ENCODE measurements around the gene NCAPD3. TPM values are rescaled to one million over a fixed set of nuclear protein-coding genes. Genes with fewer than 3 reads are reported as not detected.
A peak's percentile ranks its signal among the peaks of the same experiment; 100 is the strongest.

NCAPD3 gene, protein sequence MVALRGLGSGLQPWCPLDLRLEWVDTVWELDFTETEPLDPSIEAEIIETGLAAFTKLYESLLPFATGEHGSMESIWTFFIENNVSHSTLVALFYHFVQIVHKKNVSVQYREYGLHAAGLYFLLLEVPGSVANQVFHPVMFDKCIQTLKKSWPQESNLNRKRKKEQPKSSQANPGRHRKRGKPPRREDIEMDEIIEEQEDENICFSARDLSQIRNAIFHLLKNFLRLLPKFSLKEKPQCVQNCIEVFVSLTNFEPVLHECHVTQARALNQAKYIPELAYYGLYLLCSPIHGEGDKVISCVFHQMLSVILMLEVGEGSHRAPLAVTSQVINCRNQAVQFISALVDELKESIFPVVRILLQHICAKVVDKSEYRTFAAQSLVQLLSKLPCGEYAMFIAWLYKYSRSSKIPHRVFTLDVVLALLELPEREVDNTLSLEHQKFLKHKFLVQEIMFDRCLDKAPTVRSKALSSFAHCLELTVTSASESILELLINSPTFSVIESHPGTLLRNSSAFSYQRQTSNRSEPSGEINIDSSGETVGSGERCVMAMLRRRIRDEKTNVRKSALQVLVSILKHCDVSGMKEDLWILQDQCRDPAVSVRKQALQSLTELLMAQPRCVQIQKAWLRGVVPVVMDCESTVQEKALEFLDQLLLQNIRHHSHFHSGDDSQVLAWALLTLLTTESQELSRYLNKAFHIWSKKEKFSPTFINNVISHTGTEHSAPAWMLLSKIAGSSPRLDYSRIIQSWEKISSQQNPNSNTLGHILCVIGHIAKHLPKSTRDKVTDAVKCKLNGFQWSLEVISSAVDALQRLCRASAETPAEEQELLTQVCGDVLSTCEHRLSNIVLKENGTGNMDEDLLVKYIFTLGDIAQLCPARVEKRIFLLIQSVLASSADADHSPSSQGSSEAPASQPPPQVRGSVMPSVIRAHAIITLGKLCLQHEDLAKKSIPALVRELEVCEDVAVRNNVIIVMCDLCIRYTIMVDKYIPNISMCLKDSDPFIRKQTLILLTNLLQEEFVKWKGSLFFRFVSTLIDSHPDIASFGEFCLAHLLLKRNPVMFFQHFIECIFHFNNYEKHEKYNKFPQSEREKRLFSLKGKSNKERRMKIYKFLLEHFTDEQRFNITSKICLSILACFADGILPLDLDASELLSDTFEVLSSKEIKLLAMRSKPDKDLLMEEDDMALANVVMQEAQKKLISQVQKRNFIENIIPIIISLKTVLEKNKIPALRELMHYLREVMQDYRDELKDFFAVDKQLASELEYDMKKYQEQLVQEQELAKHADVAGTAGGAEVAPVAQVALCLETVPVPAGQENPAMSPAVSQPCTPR (N-terminal part only)
- 10 to 100 TPM; 44.4 to 61.9 TPM for total RNA-seq

DNA sequence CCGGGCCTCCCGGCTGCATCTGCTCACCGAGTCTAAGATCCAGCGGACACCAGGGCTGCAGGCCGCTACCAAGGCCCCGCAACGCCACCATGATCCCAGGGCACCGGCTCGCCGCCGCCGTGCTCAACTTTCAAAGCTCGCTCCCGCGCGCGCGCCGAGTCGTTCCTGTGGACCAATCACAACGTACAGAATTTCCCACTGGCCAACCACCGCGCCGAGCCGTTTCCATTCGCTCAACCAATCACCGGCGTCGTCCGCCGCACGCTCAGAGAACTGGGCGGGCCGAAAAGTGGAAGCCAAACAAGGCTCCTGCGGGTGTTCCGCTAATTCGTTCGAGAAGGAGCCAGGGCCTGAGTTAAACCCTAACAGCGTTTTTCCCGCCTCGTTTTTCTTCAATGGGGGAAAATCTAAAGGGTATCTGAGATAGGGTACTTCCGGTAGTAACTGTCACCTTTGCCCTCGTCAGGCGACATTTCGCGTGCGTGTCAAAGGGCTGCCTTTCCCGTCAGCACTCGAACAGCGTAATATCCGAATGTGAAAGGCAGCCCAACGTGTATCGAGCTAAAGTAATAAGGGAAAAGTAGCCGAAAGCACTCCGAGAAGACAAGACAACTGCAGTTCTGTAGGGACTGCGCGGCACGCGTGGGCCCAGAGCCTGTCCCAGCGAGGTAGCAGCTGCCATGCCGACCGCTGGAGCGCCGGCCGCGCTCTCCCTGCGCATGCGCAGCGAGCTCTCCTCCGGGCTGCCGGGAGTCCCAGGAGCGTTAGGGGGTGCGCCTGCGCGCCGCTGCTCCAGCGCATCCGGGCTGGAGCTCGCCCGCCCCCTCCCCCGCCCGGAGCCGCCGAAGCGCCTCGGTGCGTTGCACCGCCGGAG, at the start of gene NCAPD3, which contains the start of gene VPS26B:
Gene NCAPD3 (minus strand): TSS at position 132 of the 874 bp plus-strand sequence. CDS start 41 bp downstream, at position 91.
Gene VPS26B (plus strand): TSS at position 836 of the 874 bp plus-strand sequence. CDS start 452 bp downstream, outside the sequence.
- no peaks in the 10 kb centered on the region for H3K27me3 ChIP-seq (replicated peaks; ENCODE audit: insufficient read depth)
- peak; percentile 83 for TF ChIP-seq POLR2AphosphoS5 (IDR thresholded peaks at IDR 0.05)
- TF ChIP-seq, protein P1, sequence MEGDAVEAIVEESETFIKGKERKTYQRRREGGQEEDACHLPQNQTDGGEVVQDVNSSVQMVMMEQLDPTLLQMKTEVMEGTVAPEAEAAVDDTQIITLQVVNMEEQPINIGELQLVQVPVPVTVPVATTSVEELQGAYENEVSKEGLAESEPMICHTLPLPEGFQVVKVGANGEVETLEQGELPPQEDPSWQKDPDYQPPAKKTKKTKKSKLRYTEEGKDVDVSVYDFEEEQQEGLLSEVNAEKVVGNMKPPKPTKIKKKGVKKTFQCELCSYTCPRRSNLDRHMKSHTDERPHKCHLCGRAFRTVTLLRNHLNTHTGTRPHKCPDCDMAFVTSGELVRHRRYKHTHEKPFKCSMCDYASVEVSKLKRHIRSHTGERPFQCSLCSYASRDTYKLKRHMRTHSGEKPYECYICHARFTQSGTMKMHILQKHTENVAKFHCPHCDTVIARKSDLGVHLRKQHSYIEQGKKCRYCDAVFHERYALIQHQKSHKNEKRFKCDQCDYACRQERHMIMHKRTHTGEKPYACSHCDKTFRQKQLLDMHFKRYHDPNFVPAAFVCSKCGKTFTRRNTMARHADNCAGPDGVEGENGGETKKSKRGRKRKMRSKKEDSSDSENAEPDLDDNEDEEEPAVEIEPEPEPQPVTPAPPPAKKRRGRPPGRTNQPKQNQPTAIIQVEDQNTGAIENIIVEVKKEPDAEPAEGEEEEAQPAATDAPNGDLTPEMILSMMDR (IDR thresholded peaks at IDR 0.05), result peak in 1 of 4 experiments; percentile 37
- peak; percentile 86 for TF ChIP-seq POLR2A (IDR thresholded peaks at IDR 0.05)
- WGBS, result under 1% methylated on average over 73 of the region's 89 CpGs
- intact Hi-C loops (cut with DNase I), result loop anchor here (10.0 kb wide), 1 partner anchor 111 kb away; the partner anchor contains the start of gene GLB1L2
- peaks cover 11% of the 10 kb centered on the region for H3K4me1 ChIP-seq (replicated peaks)
- H3K36me3 ChIP-seq, result no peaks in the 10 kb centered on the region
- H3K27ac ChIP-seq, result peak within 1 kb of the TSS; percentile 91 to 92
- no peaks in the 10 kb centered on the region for H3K9me3 ChIP-seq
- H3K4me3 ChIP-seq, result peak within 1 kb of the TSS; percentile 81 to 98
- peak; percentile 97 for DNase-seq (ENCODE audit: low spot score)

DNA sequence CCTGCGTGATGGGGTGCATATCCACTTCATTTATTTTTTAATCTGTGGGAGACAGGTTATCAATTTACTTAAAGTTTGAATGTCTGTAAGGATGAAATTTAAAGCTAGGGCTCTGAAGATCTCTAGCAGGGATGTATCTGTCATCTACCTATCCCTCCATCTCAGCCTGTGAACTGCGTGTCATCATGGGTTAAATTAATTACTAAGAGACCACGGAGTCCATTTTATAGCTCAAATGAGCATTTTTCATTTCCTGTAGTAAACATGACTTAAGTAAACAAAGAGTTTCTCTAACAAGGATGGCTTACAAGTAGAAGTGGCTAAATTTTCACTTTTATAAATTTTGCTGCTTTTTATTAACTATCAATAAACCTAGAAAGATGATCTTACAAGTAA, 49.5 kb upstream of the NCAPD3 start:
- WGBS, result 23% methylated on average over 3 of the region's 3 CpGs

DNA sequence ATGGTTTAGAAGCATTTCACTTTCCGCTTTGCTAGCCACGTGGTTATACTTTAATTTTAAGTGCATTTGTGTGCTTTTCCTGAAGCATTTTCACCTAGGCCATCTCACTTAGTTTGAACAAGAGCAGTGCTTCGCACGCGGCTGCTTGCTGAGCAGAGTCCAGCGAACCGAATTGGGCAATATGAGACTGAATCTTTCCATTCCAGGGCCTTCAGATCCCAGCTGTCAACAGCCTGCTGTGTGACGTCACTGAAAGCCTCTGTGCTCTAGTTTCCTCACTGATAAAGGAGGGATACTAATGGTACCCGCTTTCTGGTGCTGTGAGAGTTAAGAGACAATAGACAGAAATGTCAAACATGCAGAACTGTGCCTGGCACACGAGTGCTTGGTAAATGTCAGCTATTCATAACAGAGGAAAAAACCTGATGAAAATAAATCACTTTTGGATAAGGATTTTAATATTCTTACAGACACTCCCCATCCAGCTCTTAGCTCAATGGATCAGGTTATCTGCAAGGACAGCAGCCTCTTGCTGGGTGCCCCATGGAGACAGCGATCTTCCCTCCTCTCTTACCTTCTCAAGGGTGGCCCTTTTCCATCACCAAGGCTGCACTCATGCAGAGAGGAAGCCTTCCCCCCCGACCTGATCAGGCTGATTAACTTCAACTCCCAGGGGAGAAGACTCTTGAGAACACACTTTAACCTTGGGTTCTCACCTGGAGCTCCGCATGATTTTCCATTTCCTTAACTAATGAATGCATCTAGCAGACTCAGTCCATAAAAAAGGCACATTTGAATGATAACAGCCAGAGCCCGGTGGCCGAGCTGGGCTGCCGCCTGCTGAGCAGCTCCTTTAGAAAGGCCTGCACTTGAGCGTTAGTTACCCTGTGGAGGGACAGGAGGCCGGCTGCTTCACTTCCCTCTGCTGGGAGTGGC, 48.9 kb upstream of the NCAPD3 start:
- Histone ChIP-seq H3K36me3 (no peaks in the 10 kb centered on the region), H3K27ac (no peak overlapping the region), H3K27me3 (replicated peaks; ENCODE audit: insufficient read depth) (no peaks in the 10 kb centered on the region), H3K4me3 (no peak overlapping the region), H3K4me1 (replicated peaks) (no peaks in the 10 kb centered on the region), H3K9me3 (no peaks in the 10 kb centered on the region)
- WGBS, result 33% methylated on average over 18 of the region's 18 CpGs
- intact Hi-C loops (cut with DNase I), result no loop called here
- no peak for DNase-seq (ENCODE audit: low spot score)
- TF ChIP-seq POLR2AphosphoS5 (IDR thresholded peaks at IDR 0.05) (no peak), POLR2A (IDR thresholded peaks at IDR 0.05) (no peak)
- TF ChIP-seq, protein P1 (IDR thresholded peaks at IDR 0.05), result no peak

More for the DNA sequence above, 49.5 kb upstream of the NCAPD3 start:
- intact Hi-C loops (cut with DNase I), result no loop called here
- H3K27me3 ChIP-seq (replicated peaks; ENCODE audit: insufficient read depth), result no peaks in the 10 kb centered on the region
- DNase-seq (ENCODE audit: low spot score), result no peak
- no peaks in the 10 kb centered on the region for H3K4me1 ChIP-seq (replicated peaks)
- no peaks in the 10 kb centered on the region for H3K9me3 ChIP-seq
- H3K4me3 ChIP-seq, result no peak overlapping the region
- no peak for TF ChIP-seq POLR2AphosphoS5 (IDR thresholded peaks at IDR 0.05)
- TF ChIP-seq, protein P1 (IDR thresholded peaks at IDR 0.05), result no peak
- no peak for TF ChIP-seq POLR2A (IDR thresholded peaks at IDR 0.05)
- no peaks in the 10 kb centered on the region for H3K36me3 ChIP-seq
- H3K27ac ChIP-seq, result no peak overlapping the region
